ENCODE data around the gene IL1B.

The IL1B gene

DNA sequence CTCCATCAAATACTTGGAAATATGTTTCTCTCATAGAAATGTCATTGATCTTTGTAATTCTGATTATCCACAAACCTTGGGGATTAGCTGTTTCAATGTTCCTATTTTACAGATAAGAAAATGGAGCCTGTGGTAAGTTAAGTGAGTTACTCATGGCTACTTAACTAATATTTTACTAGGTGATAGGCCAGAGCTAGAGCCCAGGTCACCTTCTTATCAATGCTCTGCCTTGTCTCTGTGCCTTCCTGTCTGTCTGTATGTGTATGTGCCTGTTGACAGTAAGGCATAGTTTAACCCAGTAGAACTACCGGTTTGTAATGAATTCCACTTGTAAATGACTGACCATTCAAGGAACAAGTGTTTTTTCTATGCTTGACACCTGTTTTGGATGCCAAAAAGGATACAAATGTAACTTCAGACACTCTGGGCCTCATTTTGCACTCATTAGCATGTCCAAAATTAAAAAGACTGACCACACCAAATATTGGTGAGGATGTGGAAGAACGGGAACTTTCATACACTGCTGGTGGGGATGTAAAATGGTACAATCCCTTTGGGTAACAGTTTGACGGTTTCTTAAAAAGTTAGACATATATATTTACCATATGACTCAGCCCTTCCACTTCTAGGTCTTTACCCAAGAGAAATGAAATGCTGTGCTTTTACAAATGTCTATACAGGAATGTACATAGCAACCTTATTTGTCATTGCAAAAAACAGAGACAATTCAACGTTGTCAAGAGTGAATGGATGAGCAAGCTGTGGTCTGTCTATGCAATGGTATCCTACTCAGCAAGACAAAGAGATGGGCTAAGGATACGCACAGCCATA is 32.7 kb downstream of the IL1B start:
- DNase-seq (ENCODE audit: low read depth): no peak

GRCh38 chr2:112800881-112801583 is 35.5 kb downstream of the IL1B start:
- DNase-seq (ENCODE audit: low read depth): no peak

DNA sequence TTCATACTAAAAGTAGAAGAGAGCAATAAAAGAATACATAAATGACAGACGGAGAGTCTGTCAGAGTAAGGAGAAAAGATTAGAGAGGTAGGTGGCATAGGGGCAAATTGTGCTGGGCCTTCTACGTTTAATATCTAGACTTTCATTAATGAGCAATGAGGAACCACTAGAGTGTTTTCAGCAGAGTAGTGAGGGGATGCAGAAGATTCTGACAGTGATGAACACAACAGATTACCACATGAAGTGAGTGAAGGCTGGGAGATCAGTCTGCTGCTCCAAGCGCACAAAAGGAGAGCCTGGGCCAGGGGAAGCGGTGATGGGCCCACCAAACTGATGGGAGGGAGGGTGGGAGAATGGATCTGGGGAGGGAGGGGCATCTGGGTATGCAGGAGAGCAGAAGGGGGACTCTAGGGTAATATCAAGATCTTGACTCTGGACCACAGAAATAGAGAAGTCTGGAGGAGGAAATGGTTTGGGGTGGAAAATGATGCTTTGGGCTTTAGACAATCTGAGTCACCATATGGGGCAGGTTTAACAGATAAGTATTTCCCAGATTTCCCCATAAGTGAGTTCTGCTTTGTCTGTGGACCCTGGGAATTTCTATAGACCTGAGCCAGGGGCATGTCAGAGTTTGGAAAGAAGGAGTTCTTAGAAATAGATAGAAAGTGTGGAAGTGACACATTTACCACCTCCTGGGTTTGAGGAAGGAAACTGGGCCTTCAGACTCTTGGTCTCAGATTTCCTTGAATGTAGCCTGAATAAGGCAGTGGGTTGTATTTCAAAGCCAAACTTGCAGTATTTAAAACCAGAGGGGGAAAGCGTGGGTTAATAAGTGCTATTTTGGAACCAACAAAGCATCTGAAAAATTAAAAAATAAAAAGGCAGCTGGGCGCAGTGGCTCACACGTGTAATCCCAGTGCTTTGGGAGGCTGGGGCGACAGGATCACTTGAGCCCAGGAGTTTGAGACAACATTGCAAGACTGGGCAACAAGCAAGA is 37.3 kb downstream of the IL1B start:
- no peak for DNase-seq (ENCODE audit: low read depth)

GRCh38 chr2:112796486-112796885 is 40.1 kb downstream of the IL1B start:
- no peak for DNase-seq (ENCODE audit: low read depth)

DNA sequence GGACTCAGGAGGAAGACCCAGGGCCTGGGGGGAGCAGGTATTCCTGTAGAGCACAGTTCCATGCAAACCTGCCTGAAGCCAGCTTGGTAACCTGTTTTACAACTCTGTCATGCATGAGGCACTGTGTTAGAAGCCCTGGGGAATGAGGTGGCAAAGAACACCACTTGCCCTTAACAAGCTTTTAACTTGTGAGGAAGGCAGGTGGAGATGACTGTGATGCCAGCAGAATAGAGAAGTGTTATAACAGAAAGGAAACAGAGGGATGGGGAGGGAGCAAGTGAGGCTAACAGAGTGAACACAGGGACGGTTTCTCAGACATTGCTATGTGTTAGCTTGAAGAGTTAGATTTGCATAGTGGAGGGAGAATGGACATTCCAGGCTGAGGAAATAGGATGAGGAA is 40.8 kb downstream of the IL1B start:
- no peak for DNase-seq (ENCODE audit: low read depth)

DNA sequence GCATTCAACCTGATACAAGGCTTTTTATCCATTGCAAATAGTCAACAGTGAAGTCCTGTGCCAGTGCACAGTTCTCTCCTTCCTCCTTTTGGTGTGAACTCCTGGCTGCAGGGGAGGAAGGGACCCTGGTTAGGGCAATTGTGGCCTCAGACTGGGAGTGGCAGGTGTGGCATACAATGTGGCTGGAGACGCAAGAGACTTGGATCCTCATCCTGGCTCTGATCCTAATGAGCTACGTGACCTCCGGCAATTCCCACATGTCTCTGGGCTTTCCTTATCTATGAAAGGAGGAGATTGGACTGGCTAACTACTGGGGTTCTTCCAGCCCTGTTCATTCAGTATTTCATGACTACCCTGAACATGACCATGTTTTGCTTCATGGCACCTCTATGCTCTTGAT is 41.7 kb downstream of the IL1B start:
- no peak for DNase-seq (ENCODE audit: low read depth)

DNA sequence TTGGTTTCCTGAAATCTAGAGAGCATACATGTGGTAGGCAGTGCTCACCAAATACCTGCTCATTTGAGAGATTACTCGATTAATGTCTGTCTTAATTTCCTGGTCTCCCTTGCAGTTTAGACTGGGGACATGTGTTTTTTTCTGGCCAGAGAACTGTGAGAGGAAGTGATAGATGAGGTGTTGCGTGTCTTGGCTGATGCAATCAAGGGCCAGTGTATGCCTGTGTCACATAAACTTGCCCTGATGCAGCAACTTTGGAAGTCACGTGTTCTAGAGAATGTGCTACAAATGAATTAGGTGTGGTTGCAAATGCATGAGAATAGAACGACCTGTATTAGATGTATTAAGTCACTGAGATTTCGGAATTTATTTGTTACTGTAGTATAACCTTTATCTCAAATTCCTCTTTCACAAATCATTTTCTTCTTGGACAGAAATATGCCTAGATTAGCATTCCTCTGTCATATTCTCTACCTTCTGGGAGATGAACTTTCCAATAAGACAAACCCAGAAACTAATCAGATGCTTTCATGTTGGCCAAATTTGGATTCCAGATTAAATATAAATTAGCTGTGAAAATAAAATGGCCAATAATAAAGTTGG is 42.3 kb downstream of the IL1B start:
- no peak for DNase-seq (ENCODE audit: low read depth)

GRCh38 chr2:112793449-112793978 is 43.1 kb downstream of the IL1B start:
- DNase-seq (ENCODE audit: low read depth): no peak

DNA sequence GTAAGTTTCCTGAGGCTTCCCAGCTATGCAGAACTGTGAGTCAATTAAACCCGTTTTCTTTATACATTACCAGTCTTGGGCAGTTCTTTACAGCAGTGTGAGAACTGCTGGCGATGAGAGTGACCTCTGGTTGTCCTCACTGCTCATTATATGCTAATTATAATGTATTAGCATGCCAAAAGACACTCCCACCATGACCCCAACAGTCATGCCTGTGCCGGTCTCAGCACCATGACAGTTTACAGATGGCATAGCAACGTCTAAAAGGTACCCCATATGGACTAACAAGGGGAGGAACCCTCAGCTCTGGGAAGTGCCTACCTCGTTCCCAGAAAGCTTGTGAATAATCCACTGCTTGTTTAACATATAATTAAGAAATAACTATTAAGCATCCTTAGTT is 44.2 kb downstream of the IL1B start:
- DNase-seq (ENCODE audit: low read depth): no peak

GRCh38 chr2:112791693-112792230 is 44.8 kb downstream of the IL1B start:
- no peak for DNase-seq (ENCODE audit: low read depth)

- DNase-seq (ENCODE audit: low read depth): no peak
Observed at GRCh38 chr2:112791019-112791418, 45.6 kb downstream of the IL1B start.

DNA sequence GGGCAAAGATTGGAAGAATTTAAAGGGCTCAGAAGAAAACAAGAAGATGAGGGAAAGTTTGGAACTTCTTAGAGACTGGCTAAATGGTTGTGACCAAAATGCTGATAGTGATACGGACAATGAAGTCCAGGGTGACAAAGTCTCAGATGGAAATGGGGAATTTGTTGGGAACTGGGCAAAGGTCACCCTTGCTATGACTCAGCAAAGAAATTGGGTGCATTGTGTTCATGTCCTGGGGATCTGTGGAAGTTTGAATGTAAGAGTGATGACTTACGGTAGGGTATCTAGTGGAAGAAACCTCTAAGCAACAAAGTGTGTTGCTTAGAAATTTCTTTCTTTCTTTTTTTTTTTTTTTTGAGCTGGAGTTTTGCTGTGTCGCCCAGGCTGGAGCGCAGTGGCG is 46.3 kb downstream of the IL1B start:
- DNase-seq (ENCODE audit: low read depth): no peak

DNA sequence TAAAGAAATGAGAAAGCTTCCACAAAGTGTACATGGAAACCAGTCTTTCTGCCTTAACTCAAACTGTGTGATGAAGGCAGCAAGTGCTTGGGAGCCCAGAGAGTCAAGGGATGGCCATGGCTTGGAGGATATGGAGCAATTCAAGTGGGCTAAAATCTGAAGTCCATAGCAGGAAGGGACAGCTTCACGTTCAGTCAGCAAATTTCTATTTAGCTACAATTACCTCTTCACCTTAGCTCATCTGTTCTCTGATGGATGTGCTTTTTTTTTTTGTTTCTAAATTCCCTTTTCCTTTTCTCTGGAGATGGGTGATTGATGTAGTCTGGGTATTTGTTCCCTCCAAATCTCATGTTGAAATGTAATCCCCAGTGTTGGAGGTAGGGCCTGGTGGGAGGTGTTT is 47.4 kb downstream of the IL1B start:
- DNase-seq (ENCODE audit: low read depth): no peak

GRCh38 chr2:112788653-112789052 is 47.9 kb downstream of the IL1B start:
- DNase-seq (ENCODE audit: low read depth): no peak

DNA sequence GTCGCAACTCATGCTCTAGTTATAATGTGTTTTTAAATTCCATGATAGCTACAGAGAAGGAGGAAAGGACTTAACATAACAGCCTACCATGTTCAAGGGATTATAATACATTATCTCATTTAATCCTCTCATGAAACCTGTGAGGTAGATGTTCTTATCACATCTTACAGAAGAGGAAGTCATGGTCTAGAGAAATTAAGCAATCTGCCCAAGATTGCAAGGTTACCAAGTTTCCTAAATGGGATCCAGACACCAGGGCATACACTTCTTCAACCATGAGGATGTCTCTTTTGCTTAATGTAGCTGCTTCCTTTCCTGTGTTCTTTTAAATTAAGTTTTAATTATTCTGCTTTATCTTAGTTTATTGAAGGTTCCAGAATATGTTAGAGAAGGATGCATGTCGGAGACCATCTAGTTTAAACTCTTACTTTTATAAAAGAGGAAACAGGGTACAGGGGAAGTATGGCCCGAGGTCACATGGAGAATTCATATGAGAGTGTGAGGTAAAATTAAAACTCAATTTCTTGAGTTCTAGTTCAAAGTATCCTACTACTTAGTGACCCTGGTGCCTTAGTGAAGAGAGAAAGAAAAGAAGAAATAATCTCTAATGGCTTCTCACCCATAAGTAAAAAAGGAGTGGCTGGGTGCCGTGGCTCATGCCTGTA is 48.7 kb downstream of the IL1B start:
- DNase-seq (ENCODE audit: low read depth): no peak

DNA sequence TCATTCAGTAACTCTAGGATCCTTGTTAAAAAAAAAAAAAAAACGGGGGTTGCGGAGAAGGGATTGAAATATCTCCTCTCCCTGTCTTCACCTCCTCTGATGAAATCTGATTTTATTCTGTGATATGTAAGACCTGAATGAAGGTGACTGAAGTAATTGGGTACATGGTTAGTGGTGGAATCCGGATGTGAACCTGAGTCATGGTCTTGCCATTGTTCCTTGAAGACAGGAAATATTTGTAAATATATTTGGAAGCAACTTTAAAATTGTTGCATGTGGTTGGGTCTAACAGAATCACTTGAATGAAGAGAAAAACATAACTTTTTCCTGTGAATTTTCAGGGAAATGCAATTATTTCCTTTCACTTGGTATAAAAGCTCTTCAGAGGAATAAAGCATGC is 49.3 kb downstream of the IL1B start:
- DNase-seq (ENCODE audit: low read depth): no peak

DNA sequence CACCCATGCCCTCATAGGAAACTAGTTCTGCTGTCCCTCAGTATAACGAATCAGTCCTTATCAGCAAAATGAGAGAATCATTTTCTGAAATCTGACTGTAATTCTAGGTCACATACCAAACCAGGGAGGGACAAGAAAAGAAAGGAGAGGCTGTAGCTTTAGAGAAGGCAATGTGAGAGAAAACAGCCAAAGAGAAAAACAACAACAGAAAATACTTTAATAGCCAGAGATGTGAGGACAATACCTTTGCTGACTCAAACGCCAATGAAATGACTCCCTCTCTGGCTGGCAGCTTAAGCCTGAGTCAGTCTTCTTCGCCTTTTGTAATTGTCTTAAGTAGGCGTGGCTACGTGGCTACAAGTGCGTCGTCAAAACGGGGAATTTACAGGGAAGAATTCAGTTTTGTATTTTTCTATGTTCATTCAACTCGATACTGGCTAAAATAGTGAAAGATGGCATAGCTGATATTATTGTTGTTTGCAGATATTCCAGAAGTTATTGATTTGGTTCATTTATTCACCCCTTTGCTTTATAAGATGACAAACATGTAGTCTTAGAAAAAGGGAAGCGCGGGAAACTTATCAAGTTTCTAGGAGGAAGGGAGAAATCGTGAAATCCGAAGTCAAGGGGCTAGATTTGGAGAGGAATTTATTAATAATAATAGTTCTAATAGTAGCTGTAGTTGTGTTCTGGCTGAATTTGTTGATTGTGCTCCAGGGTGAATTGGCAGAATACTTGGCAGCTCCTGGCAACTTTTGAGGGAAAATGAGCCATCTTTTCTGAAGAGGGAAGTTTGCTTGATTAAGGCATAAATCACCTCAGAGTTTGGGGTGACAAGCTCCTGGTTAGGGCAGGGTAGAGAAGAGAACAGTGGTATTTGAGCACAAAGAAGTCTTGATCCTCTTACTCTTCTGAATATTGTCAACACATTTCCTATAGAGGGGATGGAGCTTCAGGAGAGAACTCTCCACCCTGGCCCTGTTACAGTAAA is 52.1 kb downstream of the IL1B start, which contains the start of gene IL1A:
Gene IL1A (minus strand): TSS at position 295 of the 991 bp plus-strand sequence. CDS start 723 bp downstream, outside the sequence.
- DNase-seq (ENCODE audit: low read depth): no peak

GRCh38 chr2:112783187-112783714 is 53.3 kb downstream of the IL1B start:
- no peak for DNase-seq (ENCODE audit: low read depth)

- no peak for DNase-seq (ENCODE audit: low read depth)
Observed at GRCh38 chr2:112782234-112782799, 54.3 kb downstream of the IL1B start.

Measured in stimulated activated CD4-positive, alpha-beta T cell treated with anti-CD3 and anti-CD28 coated beads, Interleukin-2, amount 100 ng/mL, for 4 hours (primary cell).